Measurements from ENCODE around the gene AGAP1.

DNA sequence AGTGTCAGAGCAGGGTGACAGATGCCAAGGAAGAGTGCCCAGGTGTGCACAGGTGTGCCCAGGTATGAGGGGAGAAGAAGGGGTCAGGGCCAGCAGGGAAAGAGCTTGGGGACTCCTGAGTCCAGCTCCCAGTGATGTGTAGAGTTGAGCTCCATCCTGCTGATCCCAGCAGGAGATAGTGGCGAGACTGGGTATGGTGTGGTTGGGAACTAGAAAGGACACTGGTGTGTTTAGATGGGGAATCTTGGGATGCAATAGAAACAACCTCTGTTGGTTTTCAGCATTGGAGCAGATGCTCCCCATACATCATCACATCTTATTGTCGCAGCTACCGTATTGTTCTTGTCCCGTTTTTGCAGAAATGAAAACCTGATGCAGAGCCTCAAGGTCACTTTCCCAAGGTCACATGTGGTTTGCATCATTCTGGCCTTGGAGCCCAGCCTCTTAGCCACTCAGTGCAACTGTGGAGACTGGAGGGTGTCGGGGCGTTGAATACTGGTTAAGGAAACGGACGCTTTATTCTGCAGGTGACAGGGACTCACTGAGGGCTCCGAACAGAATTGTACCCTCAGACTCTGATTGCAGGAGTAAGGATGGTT, 166.7 kb downstream of the AGAP1 start:
- TF ChIP-seq, protein P1, sequence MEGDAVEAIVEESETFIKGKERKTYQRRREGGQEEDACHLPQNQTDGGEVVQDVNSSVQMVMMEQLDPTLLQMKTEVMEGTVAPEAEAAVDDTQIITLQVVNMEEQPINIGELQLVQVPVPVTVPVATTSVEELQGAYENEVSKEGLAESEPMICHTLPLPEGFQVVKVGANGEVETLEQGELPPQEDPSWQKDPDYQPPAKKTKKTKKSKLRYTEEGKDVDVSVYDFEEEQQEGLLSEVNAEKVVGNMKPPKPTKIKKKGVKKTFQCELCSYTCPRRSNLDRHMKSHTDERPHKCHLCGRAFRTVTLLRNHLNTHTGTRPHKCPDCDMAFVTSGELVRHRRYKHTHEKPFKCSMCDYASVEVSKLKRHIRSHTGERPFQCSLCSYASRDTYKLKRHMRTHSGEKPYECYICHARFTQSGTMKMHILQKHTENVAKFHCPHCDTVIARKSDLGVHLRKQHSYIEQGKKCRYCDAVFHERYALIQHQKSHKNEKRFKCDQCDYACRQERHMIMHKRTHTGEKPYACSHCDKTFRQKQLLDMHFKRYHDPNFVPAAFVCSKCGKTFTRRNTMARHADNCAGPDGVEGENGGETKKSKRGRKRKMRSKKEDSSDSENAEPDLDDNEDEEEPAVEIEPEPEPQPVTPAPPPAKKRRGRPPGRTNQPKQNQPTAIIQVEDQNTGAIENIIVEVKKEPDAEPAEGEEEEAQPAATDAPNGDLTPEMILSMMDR (IDR thresholded peaks at IDR 0.05 in 8 of 11, conservative IDR thresholded peaks at IDR 0.05 in 3 of 11): no peak
- TF ChIP-seq POLR2AphosphoS5 (IDR thresholded peaks at IDR 0.05): no peak

Data from spleen (tissue), 7 donors.